Measurements from ENCODE around the gene GLS. TPM values are rescaled to one million over a fixed set of nuclear protein-coding genes. Genes with fewer than 3 reads are reported as not detected.

Gene GLS
- total and polyA plus RNA-seq, 2 of the 13 experiments (the other 11 are each of a cell fraction or from before 2014, with no cell fraction given), result 78.6 to 183 TPM

- TF ChIP-seq SNRNP70 (IDR thresholded peaks at IDR 0.05; ENCODE audit: low read depth, low read length), result no peak
- TF ChIP-seq ZFP62 (CRISPR knock-in tag; IDR thresholded peaks at IDR 0.05), result no peak
- no peak for TF ChIP-seq WIZ (CRISPR knock-in tag; IDR thresholded peaks at IDR 0.05)
- 0 out of 2 replicates have a peak, but pooled peaks have one; percentile 36 for TF ChIP-seq KDM4B (CRISPR knock-in tag; IDR thresholded peaks at IDR 0.05)
- TF ChIP-seq ZNF644 (CRISPR knock-in tag; IDR thresholded peaks at IDR 0.05; ENCODE audit: low read depth), result 0 out of 2 replicates have a peak, but pooled peaks have one; percentile 58
- TF ChIP-seq SKI (IDR thresholded peaks at IDR 0.05; ENCODE audit: partially characterized antibody), result no peak
- TF ChIP-seq ZNF570 (CRISPR knock-in tag; IDR thresholded peaks at IDR 0.05; ENCODE audit: borderline replicate concordance), result no peak
- no peak for TF ChIP-seq SUZ12 (IDR thresholded peaks at IDR 0.05; ENCODE audit: low read depth, low read length)
- no peak for TF ChIP-seq ZNF512B (CRISPR knock-in tag; IDR thresholded peaks at IDR 0.05; ENCODE audit: borderline replicate concordance)
- TF ChIP-seq ZNF572 (CRISPR knock-in tag; IDR thresholded peaks at IDR 0.05), result no peak
- peak; percentile 48 for TF ChIP-seq ZNF792 (CRISPR knock-in tag; IDR thresholded peaks at IDR 0.05)
- TF ChIP-seq HNRNPUL1 (IDR thresholded peaks at IDR 0.05; ENCODE audit: low read depth, low read length), result no peak
- TF ChIP-seq CBFB (CRISPR knock-in tag; IDR thresholded peaks at IDR 0.05), result no peak
- TF ChIP-seq CREB1 (IDR thresholded peaks at IDR 0.05), result peak; percentile 93
- peak; percentile 59 for TF ChIP-seq CREB1 (CRISPR knock-in tag; IDR thresholded peaks at IDR 0.05)
- no peak for TF ChIP-seq ARID3A (IDR thresholded peaks at IDR 0.05; ENCODE audit: low read depth, low read length)
- no peak for TF ChIP-seq ZBTB39 (CRISPR knock-in tag; IDR thresholded peaks at IDR 0.05)
- TF ChIP-seq HMGA1 (CRISPR knock-in tag; conservative IDR thresholded peaks at IDR 0.05), result no peak
- 0 out of 2 replicates have a peak, but pooled peaks have one; percentile 34 for TF ChIP-seq RCOR2 (CRISPR knock-in tag; IDR thresholded peaks at IDR 0.05)
- no peak for TF ChIP-seq ETV6 (CRISPR knock-in tag; conservative IDR thresholded peaks at IDR 0.05)
- TF ChIP-seq ZNF282 (IDR thresholded peaks at IDR 0.05; ENCODE audit: partially characterized antibody), result no peak
- no peak for TF ChIP-seq ZNF652 (CRISPR knock-in tag; IDR thresholded peaks at IDR 0.05; ENCODE audit: borderline replicate concordance, low read depth)
- TF ChIP-seq RXRB (CRISPR knock-in tag; IDR thresholded peaks at IDR 0.05; ENCODE audit: borderline replicate concordance), result no peak
- TF ChIP-seq U2AF2 (IDR thresholded peaks at IDR 0.05; ENCODE audit: low read depth, low read length), result no peak
- TF ChIP-seq KDM2A (CRISPR knock-in tag; IDR thresholded peaks at IDR 0.05; ENCODE audit: borderline replicate concordance, low read depth), result peak; percentile 82
- no peak for TF ChIP-seq SIN3B (IDR thresholded peaks at IDR 0.05; ENCODE audit: low read length)
Measured at GRCh38 chr2:190881598-190882410, 1.2 kb downstream of the GLS start (continued).

Data from HepG2 (cell line).